ENCODE data around the gene PIGU.
A peak's percentile ranks its signal among the peaks of the same experiment; 100 is the strongest.
"Not testable (repeated sequence)": the region's sequence is repeated elsewhere in the genome, so short reads cannot be mapped to it uniquely, and the experiment has no call there.

PIGU gene

DNA sequence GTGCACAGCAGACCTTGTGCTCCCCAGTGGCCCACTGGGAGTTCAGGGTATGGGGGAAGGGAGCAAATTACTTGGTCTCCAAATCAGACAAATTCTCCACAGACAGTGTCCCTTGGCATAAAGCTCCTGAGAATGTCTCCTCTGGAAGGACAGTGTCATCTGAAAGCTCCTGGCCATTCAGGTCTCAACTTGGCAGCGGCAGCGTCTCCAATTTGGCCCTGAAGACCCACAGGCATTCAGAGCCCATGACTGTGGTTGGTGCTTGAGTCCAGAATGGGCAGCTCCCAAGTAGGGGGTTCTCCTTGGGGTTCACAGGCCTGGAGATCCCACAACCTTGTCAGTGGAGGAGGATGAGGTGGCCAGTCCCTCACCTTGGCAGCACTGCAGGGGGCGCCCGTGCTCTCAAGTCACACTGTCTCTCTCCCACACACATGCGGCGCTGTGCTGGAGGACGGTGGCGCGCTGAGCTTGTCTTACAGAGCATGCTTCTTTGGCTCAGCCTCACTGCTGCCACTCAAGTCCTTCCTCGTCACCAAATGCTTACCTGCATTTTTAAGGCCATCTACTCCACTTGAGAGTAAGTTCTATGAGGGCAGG, 140.0 kb downstream of the PIGU start:
- peak in 1 of 4 experiments; percentile 32 for DNase-seq (ENCODE audit: low read depth in 4 of 4, low spot score in 1 of 4)

DNA sequence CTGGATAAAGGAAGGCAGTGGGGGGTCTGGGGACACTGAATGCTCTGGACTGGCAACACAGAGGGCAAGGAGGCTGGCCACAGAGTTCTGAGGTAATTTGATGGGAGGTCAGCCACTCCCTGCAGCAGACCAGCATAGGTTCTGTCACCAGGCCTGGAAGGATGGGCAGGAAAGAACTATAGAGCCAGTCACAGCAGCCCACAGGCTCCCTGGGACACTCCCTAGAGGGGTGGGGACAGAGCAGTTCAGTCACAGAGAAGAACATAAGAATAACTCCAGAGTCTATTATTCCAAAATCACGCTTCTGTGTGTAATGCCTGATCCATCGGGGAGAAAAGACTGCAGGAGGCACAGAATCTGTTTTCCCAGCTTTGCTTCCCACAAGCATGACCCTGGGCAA, 141.0 kb downstream of the PIGU start:
- DNase-seq (ENCODE audit: low read depth in 4 of 4, low spot score in 1 of 4), result no peak

DNA sequence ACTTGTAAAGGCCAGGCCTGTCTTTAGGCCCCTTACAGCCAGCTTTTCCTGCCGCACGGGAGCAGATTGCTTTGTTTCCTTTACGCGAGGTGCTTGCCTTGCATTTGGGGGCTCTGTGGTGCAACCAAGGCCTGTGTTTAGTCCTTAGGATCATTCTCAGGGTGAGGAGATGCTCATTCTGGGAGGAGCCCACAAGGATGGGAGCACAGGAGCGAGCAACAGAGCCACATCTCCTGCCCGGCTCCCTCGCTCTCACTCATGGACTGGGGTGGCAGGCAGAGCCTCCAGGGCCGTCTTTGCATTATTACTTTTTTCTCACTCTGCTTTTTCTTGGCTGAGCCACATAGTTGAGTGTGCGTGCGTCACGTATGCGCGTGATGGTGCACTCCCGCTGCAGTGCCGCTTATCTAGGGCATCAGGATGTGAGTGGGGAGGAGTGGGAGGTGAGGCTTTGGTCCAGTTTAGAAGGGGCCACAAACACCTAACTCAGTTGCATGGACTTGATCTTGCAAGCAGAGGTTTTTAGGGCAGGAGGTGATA, 141.5 kb downstream of the PIGU start:
- DNase-seq (ENCODE audit: low read depth in 4 of 4, low spot score in 1 of 4), result no peak

DNA sequence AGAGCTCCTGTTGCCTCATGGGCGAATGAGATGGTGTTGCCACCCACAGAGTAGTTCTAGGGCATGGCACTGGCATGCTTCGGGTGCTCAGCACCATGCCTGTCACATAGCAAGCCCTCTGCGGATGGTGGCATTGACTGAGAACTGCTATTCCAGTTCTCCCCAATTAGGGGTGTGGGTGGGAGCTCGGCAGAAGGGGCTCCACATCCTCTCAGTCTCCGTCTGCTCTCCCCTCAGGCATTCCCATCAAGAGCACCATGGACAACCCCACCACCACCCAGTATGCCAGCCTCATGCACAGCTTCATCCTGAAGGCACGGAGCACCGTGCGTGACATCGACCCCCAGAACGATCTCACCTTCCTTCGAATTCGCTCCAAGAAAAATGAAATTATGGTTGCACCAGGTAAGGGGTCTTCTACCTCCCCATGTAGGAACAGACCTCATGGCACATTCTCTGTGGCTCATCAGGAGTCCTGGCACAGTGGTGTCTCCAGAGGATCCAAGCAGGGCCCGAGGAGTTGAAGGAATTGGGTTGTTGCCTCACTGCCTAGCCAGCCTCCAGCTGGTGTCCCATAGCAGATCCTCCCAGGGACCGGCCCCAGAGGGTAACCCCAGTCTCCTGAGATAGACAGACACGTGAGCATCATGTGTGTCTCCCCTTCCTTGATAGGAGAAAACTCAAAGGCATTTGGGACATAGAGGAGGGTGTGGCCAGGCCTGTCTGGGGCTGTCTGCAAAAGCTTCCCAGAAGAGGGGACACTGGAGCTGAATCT, 142.3 kb downstream of the PIGU start:
- no peak for DNase-seq (ENCODE audit: low read depth in 4 of 4, low spot score in 1 of 4)

DNA sequence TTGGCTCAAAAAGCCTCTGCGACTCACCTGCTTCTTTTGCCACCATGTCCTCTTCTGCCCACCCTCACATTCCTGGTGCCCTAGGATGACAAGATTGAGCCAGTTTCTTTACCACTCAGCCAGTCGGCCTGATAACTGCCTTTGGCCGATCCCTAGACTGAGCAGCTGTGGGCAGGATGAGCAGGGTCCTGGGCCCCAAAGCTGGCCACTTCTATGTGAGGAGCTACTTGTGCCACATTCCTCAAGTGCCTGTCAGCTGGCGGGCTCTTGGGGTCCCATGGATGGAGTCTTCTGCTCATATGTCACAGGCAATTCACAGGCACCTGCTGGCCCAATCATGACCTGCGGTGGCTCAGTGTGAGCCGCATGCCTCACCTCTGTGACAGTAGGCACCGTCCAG, 144.1 kb downstream of the PIGU start:
- DNase-seq (ENCODE audit: low read depth in 4 of 4, low spot score in 1 of 4), result no peak

DNA sequence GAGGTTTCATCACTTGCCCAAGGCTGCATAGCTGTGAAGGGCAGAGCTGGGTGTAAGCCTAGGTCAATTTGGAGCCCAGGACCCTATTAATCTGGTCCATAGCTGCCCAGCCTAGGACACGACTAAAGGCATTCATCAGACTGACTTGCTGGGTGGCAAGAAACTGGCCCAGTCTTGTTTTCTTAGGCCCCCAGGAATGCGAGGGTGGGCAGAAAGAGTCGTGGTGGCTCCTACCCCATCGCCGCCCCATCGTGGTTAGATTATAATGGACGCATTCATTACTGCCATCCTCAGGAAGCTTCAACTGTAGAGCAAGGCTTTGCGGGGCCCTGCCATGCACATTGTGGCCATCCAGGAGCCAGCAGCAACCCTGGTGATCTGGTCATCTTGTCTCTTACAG, 144.6 kb downstream of the PIGU start:
- DNase-seq (ENCODE audit: low read depth in 4 of 4, low spot score in 1 of 4), result no peak

DNA sequence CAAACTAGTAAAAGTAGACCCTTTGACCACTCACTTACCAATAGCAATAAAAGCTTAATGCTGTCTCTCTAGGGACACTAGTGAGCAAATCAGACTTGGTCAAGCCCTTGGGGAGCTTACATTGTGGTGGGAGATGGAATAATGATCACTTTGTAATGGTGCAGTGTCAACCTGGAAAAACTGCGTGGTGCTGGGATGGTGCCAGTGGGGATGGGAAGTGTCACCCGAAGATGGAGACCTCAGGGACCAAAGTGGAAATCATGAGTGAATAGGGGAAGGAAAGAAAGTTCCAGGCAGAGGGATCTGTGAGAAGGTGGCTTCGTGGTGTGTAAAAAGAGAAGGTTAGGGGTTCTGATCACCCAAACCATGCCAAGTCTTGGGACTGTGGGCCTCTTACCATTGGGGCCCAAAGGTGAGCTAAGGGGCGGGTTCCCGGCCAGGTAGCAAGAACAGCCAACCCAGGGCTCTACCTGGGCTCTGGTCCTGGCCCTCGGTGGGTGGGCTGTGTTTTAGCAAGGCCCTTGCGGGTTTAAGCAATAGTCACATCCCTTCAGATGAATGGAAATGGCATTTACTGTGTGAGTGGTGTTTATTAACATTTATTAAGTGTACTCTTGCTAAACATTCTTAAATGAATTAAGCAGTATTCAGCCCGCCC, 145.2 kb downstream of the PIGU start:
- DNase-seq (ENCODE audit: low read depth in 4 of 4, low spot score in 1 of 4), result no peak

DNA sequence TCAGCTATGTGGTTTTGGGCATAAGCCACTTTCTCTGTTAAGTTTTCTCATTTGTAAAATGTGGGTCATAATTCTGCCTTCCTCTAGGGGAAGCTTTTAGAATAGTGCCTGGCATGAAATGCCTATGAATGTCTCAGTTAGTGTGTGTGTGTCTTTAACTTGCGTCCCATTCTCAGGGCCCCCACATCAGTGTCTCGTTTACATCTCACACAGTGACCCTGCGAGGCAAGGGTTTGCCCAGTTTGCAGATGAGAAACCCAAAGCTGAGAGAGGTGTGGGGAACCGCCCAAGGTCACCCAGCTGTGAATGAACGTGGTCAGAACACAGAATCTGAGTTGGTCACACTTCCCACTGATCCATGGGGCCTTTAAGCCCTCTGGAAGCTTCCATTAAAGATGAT, 146.6 kb downstream of the PIGU start:
- no peak for DNase-seq (ENCODE audit: low read depth in 4 of 4, low spot score in 1 of 4)

DNA sequence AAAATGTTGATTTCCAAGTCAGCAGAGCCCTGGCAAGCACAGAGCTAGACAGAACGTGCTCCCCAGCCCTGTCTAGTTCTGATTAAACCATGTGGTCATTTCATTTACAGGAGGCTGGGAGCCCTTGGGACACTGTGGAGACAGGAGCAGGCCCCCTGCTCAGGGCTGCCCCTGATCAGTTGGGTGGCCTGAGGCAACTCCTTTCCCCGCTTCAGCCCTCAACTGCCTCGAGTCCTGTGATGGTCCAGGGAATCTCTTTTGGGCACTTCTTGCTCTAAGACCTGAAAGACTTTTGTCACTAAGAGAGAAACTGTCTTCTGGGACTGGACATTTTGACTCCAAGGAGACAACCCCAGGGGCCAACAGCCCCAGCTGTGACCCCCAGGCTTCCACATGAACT, 147.2 kb downstream of the PIGU start:
- no peak for DNase-seq (ENCODE audit: low read depth in 4 of 4, low spot score in 1 of 4)

DNA sequence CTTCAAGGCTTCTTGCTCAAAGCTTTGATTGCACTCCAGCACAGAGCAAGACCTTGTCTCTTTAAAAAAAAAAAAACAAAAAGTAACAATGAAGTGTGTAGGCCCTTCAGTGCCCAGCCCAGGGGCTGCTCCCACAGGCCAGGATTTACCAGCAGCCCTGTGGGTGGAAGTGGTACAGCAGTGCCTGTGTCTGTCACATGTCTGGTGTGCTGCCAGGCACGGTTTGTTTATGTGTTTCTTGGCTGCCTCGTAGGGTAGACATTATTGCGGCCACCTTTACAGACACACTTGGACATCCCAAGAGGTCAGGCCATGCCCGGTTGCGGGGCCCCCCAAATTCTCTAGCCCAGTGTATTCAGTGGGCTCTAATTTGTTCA, 148.0 kb downstream of the PIGU start:
- no peak for DNase-seq (ENCODE audit: low read depth in 4 of 4, low spot score in 1 of 4)

DNA sequence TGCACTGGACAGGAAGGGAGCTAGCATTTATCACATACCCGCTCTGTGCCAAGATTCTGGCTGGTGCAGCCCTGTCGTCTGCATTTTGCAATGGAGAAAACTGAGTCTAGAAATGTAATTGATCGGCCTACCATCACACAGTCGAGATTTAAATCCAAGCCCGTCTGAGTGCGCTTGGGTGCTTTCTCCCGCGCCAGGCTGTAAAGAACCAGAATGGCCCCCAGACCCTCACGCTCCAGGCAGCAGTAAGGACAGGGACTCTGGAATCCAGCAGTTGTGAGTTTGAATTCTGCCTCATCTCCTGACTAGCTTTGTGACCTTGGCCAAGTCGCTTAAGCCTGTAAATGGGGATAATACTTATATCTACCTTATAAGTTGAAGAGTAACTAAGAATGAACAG, 149.9 kb downstream of the PIGU start:
- no peak for DNase-seq (ENCODE audit: low read depth in 4 of 4, low spot score in 1 of 4)

DNA sequence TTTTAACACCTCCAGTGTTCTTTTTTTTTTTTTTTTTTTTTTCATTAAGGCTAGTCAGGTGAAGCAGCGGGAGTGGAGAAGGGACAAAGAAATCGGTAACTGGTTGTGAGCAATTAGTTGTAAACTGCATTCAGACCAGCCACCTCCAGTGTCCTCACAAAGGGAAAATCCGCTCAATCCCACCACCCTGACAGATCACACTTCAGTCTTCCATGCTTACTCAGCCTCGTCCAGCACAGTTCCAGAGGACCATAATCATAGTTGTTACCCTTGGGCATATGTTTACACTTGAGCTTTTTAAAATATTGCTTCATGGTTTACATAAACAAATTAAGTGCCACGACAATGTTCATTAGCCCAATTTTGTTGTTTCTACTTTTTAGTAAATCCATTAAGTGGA, 150.4 kb downstream of the PIGU start:
- DNase-seq (ENCODE audit: low read depth in 4 of 4, low spot score in 1 of 4), result no peak

DNA sequence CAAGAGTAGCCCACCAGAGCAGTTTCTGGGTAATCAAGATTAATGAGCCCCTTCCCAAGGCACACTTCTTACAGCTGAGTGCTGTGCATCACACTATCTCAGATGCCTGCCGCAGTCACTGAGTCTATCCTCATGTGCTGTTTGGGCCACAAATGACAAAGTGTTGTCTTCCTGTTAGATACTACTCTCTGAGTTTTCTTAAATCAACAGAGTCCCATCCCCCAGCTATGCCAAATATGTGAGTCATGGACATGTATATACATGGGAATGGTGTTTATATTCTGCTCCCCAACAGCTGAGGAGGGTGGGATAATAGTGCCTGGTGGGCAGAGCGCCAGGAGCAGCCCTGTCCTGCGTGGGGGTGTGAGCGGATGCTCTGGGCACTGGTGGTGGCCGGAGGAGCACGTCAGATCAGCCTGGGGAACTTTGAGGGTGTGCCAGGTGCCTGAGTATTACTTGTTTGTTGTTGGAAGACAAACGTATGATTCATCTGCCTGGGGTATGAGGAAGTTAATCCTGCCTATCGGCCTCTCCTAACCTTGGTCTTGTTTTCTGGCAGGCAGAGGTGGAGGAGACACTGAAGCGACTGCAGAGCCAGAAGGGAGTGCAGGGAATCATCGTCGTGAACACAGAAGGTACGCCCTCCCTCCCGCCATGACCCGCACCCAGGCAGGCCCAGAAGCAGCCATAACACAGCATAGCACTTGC, 151.0 kb downstream of the PIGU start:
- no peak for DNase-seq (ENCODE audit: low read depth in 4 of 4, low spot score in 1 of 4)

DNA sequence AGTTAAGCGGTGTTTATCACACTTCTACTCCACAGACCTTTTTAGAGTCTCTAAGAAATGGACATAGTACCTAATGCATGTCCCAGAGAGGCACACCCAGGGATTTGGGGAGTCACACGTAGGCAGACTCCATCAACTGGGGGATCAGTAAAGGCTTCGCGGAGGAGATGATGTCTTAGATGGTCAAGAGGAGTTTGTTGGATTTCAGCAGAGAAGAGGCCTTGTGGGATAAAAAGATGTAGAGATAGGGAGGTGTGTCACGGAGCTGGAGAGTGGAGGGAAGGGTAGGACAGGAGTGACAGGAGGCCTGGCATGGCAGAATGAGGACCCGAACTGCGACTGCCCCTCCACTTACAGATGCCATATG, 151.6 kb downstream of the PIGU start:
- no peak for DNase-seq (ENCODE audit: low read depth in 4 of 4, low spot score in 1 of 4)

DNA sequence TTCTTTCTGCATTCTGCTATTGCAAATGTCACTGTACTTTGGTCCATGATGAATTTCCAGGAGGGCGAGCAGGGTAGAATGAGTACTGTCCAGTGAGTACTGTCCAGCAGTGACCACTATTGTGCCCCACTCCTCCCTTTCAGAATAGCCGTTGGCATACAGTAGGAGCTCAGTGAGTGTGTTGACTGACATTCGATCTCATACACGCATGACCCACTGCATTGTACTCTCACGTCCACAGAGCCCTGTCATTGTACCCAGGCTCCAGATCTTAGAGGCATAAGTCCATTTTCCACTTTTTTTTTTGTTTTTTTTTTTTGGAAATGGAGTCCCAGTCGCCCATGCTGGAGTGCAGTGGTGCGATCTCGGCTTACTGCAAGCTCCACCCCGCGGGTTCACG, 152.5 kb downstream of the PIGU start:
- no peak for DNase-seq (ENCODE audit: low read depth in 4 of 4, low spot score in 1 of 4)

DNA sequence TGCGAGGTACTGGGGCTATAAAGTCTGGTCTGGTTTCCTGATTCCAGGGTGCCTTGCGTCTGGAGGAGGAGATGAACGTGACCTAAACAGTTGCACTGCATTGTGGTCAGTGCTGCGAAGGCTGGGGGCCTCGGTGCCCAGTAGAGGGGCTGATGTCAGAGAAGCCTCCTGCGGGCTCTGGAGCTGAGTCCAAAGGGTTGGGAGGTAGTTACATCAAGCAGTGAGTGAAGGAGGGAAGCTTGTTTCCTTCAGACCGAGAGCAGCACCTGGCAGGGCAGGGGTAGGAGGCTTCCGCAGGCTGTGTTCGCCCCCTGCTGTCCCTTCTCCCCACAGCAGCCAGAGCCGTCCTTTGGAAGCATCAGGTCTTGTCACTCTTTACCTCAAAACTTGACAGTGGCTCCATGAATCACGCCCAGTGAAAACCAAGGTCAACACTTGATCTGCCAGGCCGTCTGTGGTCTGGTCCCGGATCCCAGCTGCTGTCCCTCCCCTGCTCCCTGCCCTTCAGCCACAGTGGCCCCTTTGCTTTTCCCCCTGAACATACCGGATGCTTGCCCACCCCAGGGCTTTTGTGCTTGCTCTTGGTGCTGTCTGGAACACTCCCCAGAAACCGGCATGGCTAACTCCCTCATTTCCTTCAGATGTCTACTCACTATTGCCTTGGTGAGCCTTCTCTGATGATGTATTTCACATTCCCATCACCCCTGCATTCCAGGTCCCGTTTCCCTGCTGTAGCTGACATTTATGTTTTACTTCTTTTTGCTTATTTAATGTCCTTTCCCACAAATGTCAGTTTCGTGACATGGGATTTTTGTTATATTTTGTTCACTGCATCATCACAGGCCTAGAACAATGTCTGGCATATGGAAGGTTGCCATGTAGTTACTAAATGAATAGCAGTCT, 153.7 kb downstream of the PIGU start:
- peak in 2 of 4 experiments; percentile 11 to 32 for DNase-seq (ENCODE audit: low read depth in 4 of 4, low spot score in 1 of 4)

DNA sequence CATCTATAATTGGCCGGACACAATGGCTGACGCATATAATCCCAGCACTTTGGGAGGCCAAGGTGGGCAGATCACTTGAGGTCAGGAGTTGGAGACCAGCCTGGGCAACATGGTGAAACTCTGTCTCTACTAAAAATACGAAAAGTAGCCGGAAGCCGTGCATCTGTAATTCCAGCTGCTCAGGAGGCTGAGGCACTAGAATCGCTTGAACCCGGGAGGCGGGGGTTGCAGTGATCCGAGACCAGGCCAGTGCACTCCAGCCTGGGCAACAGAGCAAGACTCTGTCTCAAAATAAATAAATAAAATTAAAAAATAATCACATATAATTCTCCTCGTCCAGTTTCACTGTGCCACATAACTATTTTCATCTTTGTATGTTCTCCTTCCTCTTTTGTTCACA, 157.1 kb downstream of the PIGU start:
- DNase-seq (ENCODE audit: low read depth in 4 of 4, low spot score in 1 of 4), result not testable (repeated sequence)

DNA sequence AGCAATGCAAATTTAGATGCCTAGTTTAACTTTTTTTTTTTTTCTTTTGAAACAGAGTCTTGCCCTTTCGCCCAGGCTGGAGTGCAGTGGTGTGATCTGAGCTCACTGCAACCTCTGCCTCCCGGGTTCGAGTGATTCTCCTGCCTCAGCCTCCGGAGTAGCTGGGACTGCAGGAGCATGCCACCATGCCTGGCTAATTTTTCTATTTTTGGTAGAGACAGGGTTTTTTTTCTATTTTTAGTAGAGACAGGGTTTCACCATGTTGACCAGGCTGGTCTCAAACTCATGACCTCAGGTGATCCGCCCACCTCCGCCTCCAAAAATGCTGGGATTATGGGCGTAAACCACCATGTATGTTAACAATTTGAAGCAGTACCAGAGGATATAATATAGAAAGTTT, 158.0 kb downstream of the PIGU start:
- DNase-seq (ENCODE audit: low read depth in 4 of 4, low spot score in 1 of 4), result not testable (repeated sequence)

DNA sequence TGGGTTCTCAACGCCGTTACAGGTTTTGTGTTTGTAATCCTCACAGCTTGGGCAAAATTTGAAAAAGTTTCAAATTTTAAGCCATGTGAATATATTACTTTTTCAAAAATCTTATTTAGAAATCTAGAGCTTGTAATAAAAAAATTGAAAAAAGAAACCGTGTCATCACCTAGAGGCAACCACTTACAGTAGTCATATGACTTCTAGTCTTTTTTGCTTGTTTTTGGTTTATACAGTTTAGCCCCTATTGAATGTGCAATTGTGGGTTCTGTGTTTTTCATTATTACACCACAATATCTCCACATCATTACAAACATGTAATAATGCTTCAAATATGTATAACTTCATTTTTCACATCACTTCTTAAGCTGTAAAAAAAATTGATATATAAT, 159.8 kb downstream of the PIGU start:
- no peak for DNase-seq (ENCODE audit: low read depth in 4 of 4, low spot score in 1 of 4)

DNA sequence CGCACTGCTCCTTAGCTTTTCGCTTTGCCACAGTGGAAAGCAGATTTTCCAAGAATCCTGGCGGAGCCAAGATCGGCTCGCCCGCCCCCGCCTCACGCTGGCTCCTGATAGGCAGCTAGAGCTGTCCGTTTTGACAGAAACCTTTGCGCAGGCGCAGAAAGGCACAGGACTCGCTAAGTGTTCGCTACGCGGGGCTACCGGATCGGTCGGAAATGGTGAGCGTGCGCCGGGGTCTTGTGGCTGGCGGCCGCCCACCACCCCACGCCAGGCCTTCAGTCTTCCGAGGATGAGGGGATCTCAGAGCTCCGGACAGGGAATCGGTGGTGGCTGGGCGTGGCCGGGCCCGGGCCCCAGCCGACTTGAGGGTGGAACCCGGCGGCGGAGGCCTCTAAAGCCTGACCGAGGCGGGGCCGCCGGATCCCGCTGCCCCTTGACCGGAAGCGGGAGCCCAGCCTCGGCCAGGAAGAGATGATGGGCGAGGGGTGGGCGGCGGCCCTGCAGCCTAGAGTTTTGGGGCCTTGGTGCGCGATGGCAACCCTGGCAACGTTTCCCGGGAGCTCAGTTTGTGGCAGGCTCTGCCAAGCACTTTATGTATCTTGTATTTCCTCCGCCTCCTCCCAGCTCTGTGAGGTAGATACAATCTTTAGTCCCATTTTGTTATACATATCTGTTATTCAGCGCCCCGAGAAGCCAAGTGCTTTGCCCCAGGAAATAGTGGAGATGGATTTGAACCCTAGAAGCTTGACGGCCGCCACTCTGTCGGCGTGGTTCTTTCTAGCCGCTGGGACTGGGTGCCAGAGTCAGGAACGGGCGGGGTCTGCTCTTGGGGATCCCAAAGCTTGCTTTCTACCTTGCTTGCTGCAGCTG, 160.4 kb downstream of the PIGU start, which contains the start of gene DYNLRB1:
Gene DYNLRB1, plus strand, starts transcription at position 176 of the 867 bp plus-strand sequence. Its CDS starts 37 bp downstream, at position 213.
- DNase-seq (ENCODE audit: low read depth in 4 of 4, low spot score in 1 of 4), result peak; percentile 92 to 97 (median 96)
